Measurements from ENCODE around the gene GLTPD2. TPM values are rescaled to one million over a fixed set of nuclear protein-coding genes. Genes with fewer than 3 reads are reported as not detected.
A peak's percentile ranks its signal among the peaks of the same experiment; 100 is the strongest.

Gene GLTPD2
- not detected in 2 replicates for total RNA-seq
- not detected in 2 replicates for polyA plus RNA-seq
- polyA plus RNA-seq (2011; cell fraction: cytosol; rRNA removed), result not detected in 2 replicates
- polyA plus RNA-seq (2011; cell fraction: nucleus; rRNA removed), result not detected in 2 replicates
- polyA plus RNA-seq (2012), result not detected in 2 replicates
- not detected in 2 replicates for polyA minus RNA-seq
- polyA minus RNA-seq (2011; cell fraction: cytosol; rRNA and poly(A)+ RNA removed), result not detected
- not detected in 2 replicates for polyA minus RNA-seq (2011; cell fraction: nucleus; rRNA and poly(A)+ RNA removed)
- Bru-seq, nascent RNA, result not detected
- BruChase-seq, experiment 1, labeled RNA remaining after a 6-hour chase, result not detected
- BruChase-seq, experiment 2, labeled RNA remaining after a 2-hour chase, result not detected
- long read RNA-seq, result 0 reads

DNA sequence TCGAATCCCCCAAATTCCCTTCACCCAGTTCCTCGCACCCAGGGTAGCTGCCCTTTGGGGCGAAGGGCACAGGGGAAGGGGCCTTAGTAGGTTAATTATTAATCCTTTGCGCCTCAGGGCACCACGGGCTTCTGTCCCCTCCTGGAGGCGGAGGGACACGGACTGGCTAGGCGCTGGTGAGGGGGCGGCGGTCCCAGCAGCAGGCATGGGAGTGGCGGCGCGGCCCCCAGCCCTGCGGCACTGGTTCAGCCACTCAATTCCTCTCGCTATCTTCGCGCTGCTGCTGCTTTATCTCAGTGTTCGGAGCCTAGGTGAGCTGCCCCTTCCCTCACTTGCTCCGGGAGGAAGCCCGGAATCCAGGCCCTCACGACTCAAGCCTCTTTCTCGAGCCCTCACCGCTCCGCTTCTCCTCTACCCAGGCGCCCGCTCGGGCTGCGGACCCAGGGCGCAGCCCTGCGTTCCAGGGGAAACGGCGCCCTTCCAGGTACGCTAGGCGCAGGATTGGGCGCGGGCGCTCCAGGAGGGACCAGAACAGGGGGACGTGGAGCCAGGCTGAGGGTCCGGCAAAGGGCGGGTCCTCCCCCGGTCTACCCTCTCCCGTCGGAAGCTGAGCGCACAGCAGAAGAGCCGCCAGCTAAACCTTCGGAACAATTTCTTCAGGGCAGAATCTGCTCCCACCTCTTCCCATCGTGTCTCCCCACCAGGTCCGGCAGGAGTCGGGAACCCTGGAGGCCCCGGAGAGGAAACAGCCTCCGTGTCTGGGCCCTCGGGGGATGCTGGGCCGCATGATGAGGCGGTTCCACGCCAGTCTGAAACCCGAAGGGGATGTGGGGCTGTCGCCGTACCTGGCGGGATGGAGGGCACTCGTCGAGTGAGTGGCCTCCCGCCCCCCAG is at the start of gene GLTPD2:
GLTPD2 (plus strand) TSS at position 158 of the 894 bp plus-strand sequence; CDS start at position 206, 48 bp downstream.
- Histone ChIP-seq H3K9me3 (replicated peaks; ENCODE audit: control insufficient read depth, insufficient read depth, low read length) (no peaks in the 10 kb centered on the region), H3K4me1 (ENCODE audit: control insufficient read depth, extremely low read depth, insufficient read depth, low read length) (peaks cover 24% of the 10 kb centered on the region), H3K9me1 (replicated peaks; ENCODE audit: control insufficient read depth, extremely low read depth, insufficient read depth, low read length) (no peaks in the 10 kb centered on the region), H3K4me2 (ENCODE audit: insufficient read depth, low read length) (peak within 1 kb of the TSS; percentile 6), H3K4me3 (replicated peaks in 1 of 3; ENCODE audit: insufficient read depth in 1 of 3, low read depth in 1 of 3, low read length in 3 of 3) (peak within 1 kb of the TSS; percentile 10 to 65 (median 25)), H4K20me1 (replicated peaks; ENCODE audit: control insufficient read depth, extremely low read depth, insufficient read depth, low read length) (no peaks in the 10 kb centered on the region), H3K36me3 (ENCODE audit: control insufficient read depth in 2 of 2, extremely low read depth in 1 of 2, insufficient read depth in 2 of 2, low read length in 2 of 2) (no peaks in the 10 kb centered on the region), H3K9ac (replicated peaks; ENCODE audit: extremely low read depth, insufficient read depth, low read length) (no peak within 1 kb of the TSS), H2AFZ (ENCODE audit: low read depth, low read length) (peak within 1 kb of the TSS; percentile 35), H3K79me2 (ENCODE audit: control insufficient read depth, insufficient read depth, low read length) (no peaks in the 10 kb centered on the region), H3K27me3 (ENCODE audit: control insufficient read depth in 2 of 2, insufficient read depth in 2 of 2, low read length in 2 of 2) (peaks cover 7 to 13% of the 10 kb centered on the region in 2 experiments), H3K27ac (ENCODE audit: insufficient read depth, low read depth, low read length) (no peak within 1 kb of the TSS)
- TF ChIP-seq FOS (IDR thresholded peaks at IDR 0.05; ENCODE audit: borderline replicate concordance, insufficient read depth, low read length), result no peak
- TF ChIP-seq, protein P1, sequence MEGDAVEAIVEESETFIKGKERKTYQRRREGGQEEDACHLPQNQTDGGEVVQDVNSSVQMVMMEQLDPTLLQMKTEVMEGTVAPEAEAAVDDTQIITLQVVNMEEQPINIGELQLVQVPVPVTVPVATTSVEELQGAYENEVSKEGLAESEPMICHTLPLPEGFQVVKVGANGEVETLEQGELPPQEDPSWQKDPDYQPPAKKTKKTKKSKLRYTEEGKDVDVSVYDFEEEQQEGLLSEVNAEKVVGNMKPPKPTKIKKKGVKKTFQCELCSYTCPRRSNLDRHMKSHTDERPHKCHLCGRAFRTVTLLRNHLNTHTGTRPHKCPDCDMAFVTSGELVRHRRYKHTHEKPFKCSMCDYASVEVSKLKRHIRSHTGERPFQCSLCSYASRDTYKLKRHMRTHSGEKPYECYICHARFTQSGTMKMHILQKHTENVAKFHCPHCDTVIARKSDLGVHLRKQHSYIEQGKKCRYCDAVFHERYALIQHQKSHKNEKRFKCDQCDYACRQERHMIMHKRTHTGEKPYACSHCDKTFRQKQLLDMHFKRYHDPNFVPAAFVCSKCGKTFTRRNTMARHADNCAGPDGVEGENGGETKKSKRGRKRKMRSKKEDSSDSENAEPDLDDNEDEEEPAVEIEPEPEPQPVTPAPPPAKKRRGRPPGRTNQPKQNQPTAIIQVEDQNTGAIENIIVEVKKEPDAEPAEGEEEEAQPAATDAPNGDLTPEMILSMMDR (IDR thresholded peaks at IDR 0.05; ENCODE audit: extremely low read depth in 1 of 2, insufficient read depth in 1 of 2, low read depth in 1 of 2, low read length in 2 of 2), result no peak
- TF ChIP-seq EZH2 (IDR thresholded peaks at IDR 0.05; ENCODE audit: borderline replicate concordance, low read depth, low read length, severe bottlenecking), result no peak
- no peak for TF ChIP-seq GATA2 (IDR thresholded peaks at IDR 0.05; ENCODE audit: insufficient read depth, insufficient read length, low read depth, low read length)
- CTCF ChIA-PET, result interaction anchor here (0.5 to 5.9 kb wide), 23 partner anchors 10 to 139 kb away, joined by 3 to 65 read pairs (median 9); partner anchors contain the start of genes ARRB2, C17orf107, CHRNE and MED11
- FAIRE-seq, result no peak
- BruUV-seq (replicated peaks), result no TSS peak
- dilution Hi-C loops (cut with MboI; ENCODE audit: extremely low pct_ligation_motif_present, low sequenced_read_pairs), result no loop called here
- POLR2A ChIA-PET, result interaction anchor here (0.6 kb wide), 1 partner anchor 69 kb away, joined by 5 read pairs; no protein-coding TSS in a partner anchor
- intact Hi-C loops (cut with micrococcal nuclease), result loop anchor here (5.0 kb wide), 1 partner anchor 113 kb away; the partner anchor contains the start of gene CHRNE
- no peak for DNase-seq (ENCODE audit: low read depth, low spot score)

Measured in endothelial cell of umbilical vein (primary cell).